SK-N-SH treated with all-trans-retinoic acid at 6 μM for 48 hours (cell line): Measurements from ENCODE around the gene MZB1.

Experiments
- ATAC-seq: fragments of 200-7000 bp; cut with Tn5 transposase; 3 replicates; pipeline ENCODE4 v1.9.1; 2020; ENCODE audit warnings: mild to moderate bottlenecking, moderate library complexity
- ARNTL ChIP-seq: fragments of 450-650 bp; formaldehyde crosslinking; IDR thresholded peaks from 2 replicates; pipeline ENCODE4 v1.5.0; 2020; ENCODE audit warnings: low read depth, mild to moderate bottlenecking, moderate library complexity, borderline replicate concordance
- BACH2 ChIP-seq: fragments of 250-450 bp; sonication (Bioruptor Pico); IDR thresholded peaks from 2 replicates; pipeline ENCODE4 v1.9.0; 2021; ENCODE audit warnings: mild to moderate bottlenecking, borderline replicate concordance
- CREB5 ChIP-seq: fragments of 250-450 bp; sonication (Bioruptor Pico); IDR thresholded peaks from 2 replicates; pipeline ENCODE4 v1.5.1; 2020; ENCODE audit warnings: low read depth, mild to moderate bottlenecking, moderate library complexity
- CSDC2 ChIP-seq: fragments of 250-450 bp; sonication (Bioruptor Pico); IDR thresholded peaks from 2 replicates; pipeline ENCODE4 v1.5.0; 2020; ENCODE audit warnings: mild to moderate bottlenecking, moderate library complexity
- GLIS3 ChIP-seq: fragments of 250-450 bp; sonication (Bioruptor Pico); IDR thresholded peaks from 2 replicates; pipeline ENCODE4 v1.5.0; 2020; ENCODE audit warnings: mild to moderate bottlenecking, moderate library complexity
- ISL1 ChIP-seq: fragments of 250-450 bp; sonication (Bioruptor Pico); IDR thresholded peaks from 2 replicates; pipeline ENCODE4 v2.1.2; 2022; ENCODE audit warnings: mild to moderate bottlenecking, moderate library complexity
- OSR1 ChIP-seq: fragments of 250-450 bp; sonication (Bioruptor Pico); IDR thresholded peaks from 2 replicates; pipeline ENCODE4 v1.8.0; 2022; ENCODE audit warnings: moderate library complexity, mild to moderate bottlenecking, inconsistent platforms
- PPARA ChIP-seq: fragments of 250-450 bp; sonication (Bioruptor Pico); IDR thresholded peaks from 2 replicates; pipeline ENCODE4 v1.5.0; 2020; ENCODE audit warnings: mild to moderate bottlenecking, borderline replicate concordance
- RARB ChIP-seq: fragments of 250-450 bp; sonication (Bioruptor Pico); IDR thresholded peaks from 2 replicates; pipeline ENCODE4 v1.8.0; 2021; ENCODE audit warnings: mild to moderate bottlenecking, moderate library complexity
- TCF4 ChIP-seq: fragments of 250-450 bp; sonication (Bioruptor Pico); IDR thresholded peaks from 2 replicates; pipeline ENCODE4 v1.8.0; 2021; ENCODE audit warnings: mild to moderate bottlenecking, moderate library complexity, borderline replicate concordance
- TOX ChIP-seq: fragments of 250-450 bp; sonication (Bioruptor Pico); IDR thresholded peaks from 2 replicates; pipeline ENCODE4 v1.8.0; 2021; ENCODE audit warnings: mild to moderate bottlenecking, moderate library complexity, borderline replicate concordance
- TSHZ2 ChIP-seq: fragments of 250-450 bp; sonication (Bioruptor Pico); IDR thresholded peaks from 2 replicates; pipeline ENCODE4 v1.5.0; 2020; ENCODE audit warnings: mild to moderate bottlenecking, moderate library complexity
- ZC3H10 ChIP-seq: fragments of 250-450 bp; sonication (Bioruptor Pico); IDR thresholded peaks from 2 replicates; pipeline ENCODE4 v1.5.1; 2021; ENCODE audit warnings: mild to moderate bottlenecking, moderate library complexity
- ZFP3 ChIP-seq: fragments of 250-450 bp; sonication (Bioruptor Pico); IDR thresholded peaks from 2 replicates; pipeline ENCODE4 v1.5.0; 2020; ENCODE audit warnings: mild to moderate bottlenecking, moderate library complexity
- ZFP30 ChIP-seq: fragments of 450-650 bp; formaldehyde crosslinking; IDR thresholded peaks from 2 replicates; pipeline ENCODE4 v1.5.0; 2022; ENCODE audit warnings: mild to moderate bottlenecking, moderate library complexity
- ZNF565 ChIP-seq: fragments of 450-650 bp; formaldehyde crosslinking; conservative IDR thresholded peaks from 2 replicates; pipeline ENCODE4 v1.5.0; 2020; ENCODE audit warnings: low read depth, mild to moderate bottlenecking, moderate library complexity
- ZNF70 ChIP-seq: fragments of 450-650 bp; formaldehyde crosslinking; IDR thresholded peaks from 2 replicates; pipeline ENCODE4 v1.5.0; 2020; ENCODE audit warnings: mild to moderate bottlenecking, moderate library complexity
- ZNF8 ChIP-seq: fragments of 450-650 bp; formaldehyde crosslinking; IDR thresholded peaks from 2 replicates; pipeline ENCODE4 v1.5.0; 2020; ENCODE audit warnings: mild to moderate bottlenecking, moderate library complexity
- TF ChIP-seq, protein P1 (sequence below): fragments of 250-450 bp; sonication (Bioruptor Pico); IDR thresholded peaks from 2 replicates; pipeline ENCODE4 v1.8.0; 2021; ENCODE audit warnings: low read depth, mild to moderate bottlenecking, moderate library complexity, borderline replicate concordance
- TF ChIP-seq, protein P2 (sequence below): fragments of 250-450 bp; sonication (Bioruptor Pico); IDR thresholded peaks from 2 replicates; pipeline ENCODE4 v1.5.1; 2021; ENCODE audit warnings: mild to moderate bottlenecking, moderate library complexity

MZB1 gene

GRCh38 chr5:139435676-139436075, 46.0 kb upstream of the MZB1 start:
- TF ChIP-seq ZNF565 (CRISPR knock-in tag) (no peak), ISL1 (CRISPR knock-in tag) (no peak), RARB (CRISPR knock-in tag) (no peak), ARNTL (no peak), ZFP30 (CRISPR knock-in tag) (no peak), TCF4 (no peak), ZFP3 (CRISPR knock-in tag) (no peak), PPARA (CRISPR knock-in tag) (no peak), BACH2 (CRISPR knock-in tag) (no peak), OSR1 (no peak), GLIS3 (CRISPR knock-in tag) (no peak), ZNF8 (CRISPR knock-in tag) (no peak), ZC3H10 (CRISPR knock-in tag) (no peak), CREB5 (no peak), TSHZ2 (CRISPR knock-in tag) (no peak), CSDC2 (CRISPR knock-in tag) (no peak), TOX (CRISPR knock-in tag) (no peak), ZNF70 (CRISPR knock-in tag) (no peak)
- TF ChIP-seq, protein P1, sequence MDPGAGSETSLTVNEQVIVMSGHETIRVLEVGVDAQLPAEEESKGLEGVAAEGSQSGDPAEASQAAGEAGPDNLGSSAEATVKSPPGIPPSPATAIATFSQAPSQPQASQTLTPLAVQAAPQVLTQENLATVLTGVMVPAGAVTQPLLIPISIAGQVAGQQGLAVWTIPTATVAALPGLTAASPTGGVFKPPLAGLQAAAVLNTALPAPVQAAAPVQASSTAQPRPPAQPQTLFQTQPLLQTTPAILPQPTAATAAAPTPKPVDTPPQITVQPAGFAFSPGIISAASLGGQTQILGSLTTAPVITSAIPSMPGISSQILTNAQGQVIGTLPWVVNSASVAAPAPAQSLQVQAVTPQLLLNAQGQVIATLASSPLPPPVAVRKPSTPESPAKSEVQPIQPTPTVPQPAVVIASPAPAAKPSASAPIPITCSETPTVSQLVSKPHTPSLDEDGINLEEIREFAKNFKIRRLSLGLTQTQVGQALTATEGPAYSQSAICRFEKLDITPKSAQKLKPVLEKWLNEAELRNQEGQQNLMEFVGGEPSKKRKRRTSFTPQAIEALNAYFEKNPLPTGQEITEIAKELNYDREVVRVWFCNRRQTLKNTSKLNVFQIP (CRISPR knock-in tag): no peak
- TF ChIP-seq, protein P2, sequence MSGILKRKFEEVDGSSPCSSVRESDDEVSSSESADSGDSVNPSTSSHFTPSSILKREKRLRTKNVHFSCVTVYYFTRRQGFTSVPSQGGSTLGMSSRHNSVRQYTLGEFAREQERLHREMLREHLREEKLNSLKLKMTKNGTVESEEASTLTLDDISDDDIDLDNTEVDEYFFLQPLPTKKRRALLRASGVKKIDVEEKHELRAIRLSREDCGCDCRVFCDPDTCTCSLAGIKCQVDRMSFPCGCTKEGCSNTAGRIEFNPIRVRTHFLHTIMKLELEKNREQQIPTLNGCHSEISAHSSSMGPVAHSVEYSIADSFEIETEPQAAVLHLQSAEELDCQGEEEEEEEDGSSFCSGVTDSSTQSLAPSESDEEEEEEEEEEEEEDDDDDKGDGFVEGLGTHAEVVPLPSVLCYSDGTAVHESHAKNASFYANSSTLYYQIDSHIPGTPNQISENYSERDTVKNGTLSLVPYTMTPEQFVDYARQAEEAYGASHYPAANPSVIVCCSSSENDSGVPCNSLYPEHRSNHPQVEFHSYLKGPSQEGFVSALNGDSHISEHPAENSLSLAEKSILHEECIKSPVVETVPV (CRISPR knock-in tag): no peak
- ATAC-seq: no peak

DNA sequence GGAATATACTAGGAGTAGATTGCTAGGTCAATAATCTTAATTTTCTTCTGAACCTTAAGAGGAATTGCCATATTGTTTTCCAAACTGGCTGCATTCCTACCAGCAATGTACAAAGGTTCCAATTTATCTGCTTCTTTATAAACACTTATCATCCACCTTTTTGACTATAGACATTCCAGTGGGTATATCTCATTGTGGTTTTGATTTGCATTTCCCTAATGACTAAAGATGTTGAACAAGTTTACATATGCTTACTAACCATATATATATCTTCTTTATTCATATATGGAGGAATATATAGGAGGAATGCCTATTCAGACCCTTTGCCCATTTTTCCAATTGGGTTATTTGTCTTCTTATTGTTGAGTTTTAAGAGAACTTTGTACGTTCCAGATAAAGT, 42.0 kb upstream of the MZB1 start:
- no peak for ATAC-seq

More for the DNA sequence above, 42.0 kb upstream of the MZB1 start:
- TF ChIP-seq RARB (CRISPR knock-in tag) (no peak), ZFP30 (CRISPR knock-in tag) (no peak), CREB5 (no peak), ARNTL (no peak), GLIS3 (CRISPR knock-in tag) (no peak), PPARA (CRISPR knock-in tag) (no peak)
- TF ChIP-seq, protein P1 (CRISPR knock-in tag): no peak
